ENCODE results near the gene PNRC1. TPM values are rescaled to one million over a fixed set of nuclear protein-coding genes. Genes with fewer than 3 reads are reported as not detected.
"Not testable (repeated sequence)": the region's sequence is repeated elsewhere in the genome, so short reads cannot be mapped to it uniquely, and the experiment has no call there.

The PNRC1 gene
- total RNA-seq, 1 donor, result 95.2 TPM

- Histone ChIP-seq H3K27ac (ENCODE audit: low read depth, low read length) (no peak overlapping the region), H3K79me2 (ENCODE audit: insufficient read depth, low read length) (no peaks in the 10 kb centered on the region), H2AFZ (ENCODE audit: low read length) (no peak overlapping the region), H3K4me2 (ENCODE audit: insufficient read depth, low read length) (no peak overlapping the region), H3K9me3 (ENCODE audit: low read depth, low read length) (no peaks in the 10 kb centered on the region), H3K4me3 (ENCODE audit: insufficient read depth, low read length) (no peak overlapping the region), H3K27me3 (ENCODE audit: insufficient read depth, low read length) (no peaks in the 10 kb centered on the region), H4K20me1 (ENCODE audit: insufficient read depth, low read length) (no peaks in the 10 kb centered on the region), H3K36me3 (ENCODE audit: insufficient read depth, low read length) (no peaks in the 10 kb centered on the region), H3K4me1 (ENCODE audit: insufficient read depth, low read length) (no peaks in the 10 kb centered on the region)
- DNase-seq (ENCODE audit: insufficient read length, low spot score, missing footprints), result peak; percentile 21
- TF ChIP-seq CTCF (IDR thresholded peaks at IDR 0.05; ENCODE audit: extremely low read depth, low read depth, low read length), result no peak
These were observed 21.9 kb upstream of the PNRC1 start for GRCh38 chr6:89058627-89059026.

DNA sequence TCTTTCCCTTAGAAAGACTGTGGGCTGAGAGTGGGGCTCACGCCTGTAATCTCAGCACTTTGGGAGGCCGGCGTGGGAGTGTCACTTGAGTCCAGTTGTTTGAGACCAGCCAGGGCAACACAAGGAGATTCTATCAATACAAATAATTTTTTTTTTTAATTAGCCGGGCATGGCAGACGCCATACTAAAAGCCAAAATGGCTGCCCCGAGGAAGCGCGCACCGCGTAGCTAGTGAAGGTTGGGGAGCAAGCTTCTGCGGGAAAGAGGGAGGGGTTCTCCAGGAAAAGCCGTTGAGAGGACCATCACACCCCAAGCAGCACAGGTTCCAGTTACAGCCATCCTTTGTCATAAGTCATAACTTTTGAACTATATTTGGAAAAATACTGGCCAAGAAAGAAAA is 21.3 kb upstream of the PNRC1 start:
- Histone ChIP-seq H3K9me3 (ENCODE audit: low read depth, low read length) (no peaks in the 10 kb centered on the region), H3K4me2 (ENCODE audit: insufficient read depth, low read length) (no peak overlapping the region), H4K20me1 (ENCODE audit: insufficient read depth, low read length) (no peaks in the 10 kb centered on the region), H3K4me1 (ENCODE audit: insufficient read depth, low read length) (no peaks in the 10 kb centered on the region), H3K79me2 (ENCODE audit: insufficient read depth, low read length) (no peaks in the 10 kb centered on the region), H3K4me3 (ENCODE audit: insufficient read depth, low read length) (no peak overlapping the region), H2AFZ (ENCODE audit: low read length) (no peak overlapping the region), H3K36me3 (ENCODE audit: insufficient read depth, low read length) (no peaks in the 10 kb centered on the region), H3K27me3 (ENCODE audit: insufficient read depth, low read length) (no peaks in the 10 kb centered on the region), H3K27ac (ENCODE audit: low read depth, low read length) (no peak overlapping the region)
- DNase-seq (ENCODE audit: insufficient read length, low spot score, missing footprints), result no peak
- no peak for TF ChIP-seq CTCF (IDR thresholded peaks at IDR 0.05; ENCODE audit: extremely low read depth, low read depth, low read length)

- no peaks in the 10 kb centered on the region for H3K4me1 ChIP-seq (ENCODE audit: insufficient read depth, low read length)
- H3K9me3 ChIP-seq (ENCODE audit: low read depth, low read length), result no peaks in the 10 kb centered on the region
- no peak overlapping the region for H2AFZ ChIP-seq (ENCODE audit: low read length)
- no peak for TF ChIP-seq CTCF (IDR thresholded peaks at IDR 0.05; ENCODE audit: extremely low read depth, low read depth, low read length)
- DNase-seq (ENCODE audit: insufficient read length, low spot score, missing footprints), result no peak
- H4K20me1 ChIP-seq (ENCODE audit: insufficient read depth, low read length), result no peaks in the 10 kb centered on the region
- no peak overlapping the region for H3K4me2 ChIP-seq (ENCODE audit: insufficient read depth, low read length)
- H3K27me3 ChIP-seq (ENCODE audit: insufficient read depth, low read length), result no peaks in the 10 kb centered on the region
- no peaks in the 10 kb centered on the region for H3K79me2 ChIP-seq (ENCODE audit: insufficient read depth, low read length)
- no peak overlapping the region for H3K4me3 ChIP-seq (ENCODE audit: insufficient read depth, low read length)
- H3K36me3 ChIP-seq (ENCODE audit: insufficient read depth, low read length), result no peaks in the 10 kb centered on the region
- H3K27ac ChIP-seq (ENCODE audit: low read depth, low read length), result no peak overlapping the region
These were observed 16.7 kb upstream of the PNRC1 start for GRCh38 chr6:89063881-89064280.

- H3K27ac ChIP-seq (ENCODE audit: low read depth, low read length); H3K27me3 ChIP-seq (ENCODE audit: insufficient read depth, low read length); DNase-seq (ENCODE audit: insufficient read length, low spot score, missing footprints); H3K4me3 ChIP-seq (ENCODE audit: insufficient read depth, low read length); H4K20me1 ChIP-seq (ENCODE audit: insufficient read depth, low read length); H3K36me3 ChIP-seq (ENCODE audit: insufficient read depth, low read length); H2AFZ ChIP-seq (ENCODE audit: low read length); H3K79me2 ChIP-seq (ENCODE audit: insufficient read depth, low read length); H3K4me2 ChIP-seq (ENCODE audit: insufficient read depth, low read length); H3K9me3 ChIP-seq (ENCODE audit: low read depth, low read length); H3K4me1 ChIP-seq (ENCODE audit: insufficient read depth, low read length): not testable (repeated sequence)
These were observed 15.6 kb upstream of the PNRC1 start for GRCh38 chr6:89064931-89065330.

DNA sequence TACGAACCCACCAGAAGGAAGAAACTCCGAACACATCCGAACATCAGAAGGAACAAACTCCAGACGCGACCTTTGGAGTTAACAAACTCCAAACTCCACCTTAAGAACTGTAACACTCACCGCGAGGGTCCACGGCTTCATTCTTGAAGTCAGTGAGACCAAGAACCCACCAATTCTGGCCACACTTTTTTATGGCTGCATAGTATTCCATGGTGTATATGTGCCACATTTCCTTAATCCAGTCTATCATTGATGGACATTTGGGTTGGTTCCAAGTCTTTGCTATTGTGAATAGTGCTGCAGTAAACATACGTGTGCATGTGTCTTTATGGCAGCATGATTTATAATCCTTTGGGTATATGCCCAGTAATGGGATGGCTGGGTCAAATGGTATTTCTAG is 14.4 kb upstream of the PNRC1 start:
- not testable (repeated sequence) for H3K36me3 ChIP-seq (ENCODE audit: insufficient read depth, low read length); H3K4me3 ChIP-seq (ENCODE audit: insufficient read depth, low read length); H3K27me3 ChIP-seq (ENCODE audit: insufficient read depth, low read length); DNase-seq (ENCODE audit: insufficient read length, low spot score, missing footprints); H3K4me2 ChIP-seq (ENCODE audit: insufficient read depth, low read length); H3K4me1 ChIP-seq (ENCODE audit: insufficient read depth, low read length); H3K9me3 ChIP-seq (ENCODE audit: low read depth, low read length); H4K20me1 ChIP-seq (ENCODE audit: insufficient read depth, low read length); H2AFZ ChIP-seq (ENCODE audit: low read length); H3K79me2 ChIP-seq (ENCODE audit: insufficient read depth, low read length); H3K27ac ChIP-seq (ENCODE audit: low read depth, low read length)

Measured in osteoblast (primary cell).